ENCODE data around the gene CCDC83. TPM values are rescaled to one million over a fixed set of nuclear protein-coding genes. Genes with fewer than 3 reads are reported as not detected.
A peak's percentile ranks its signal among the peaks of the same experiment; 100 is the strongest.

Gene CCDC83
- total RNA-seq, 1 donor from 2014 or later, result not detected

DNA sequence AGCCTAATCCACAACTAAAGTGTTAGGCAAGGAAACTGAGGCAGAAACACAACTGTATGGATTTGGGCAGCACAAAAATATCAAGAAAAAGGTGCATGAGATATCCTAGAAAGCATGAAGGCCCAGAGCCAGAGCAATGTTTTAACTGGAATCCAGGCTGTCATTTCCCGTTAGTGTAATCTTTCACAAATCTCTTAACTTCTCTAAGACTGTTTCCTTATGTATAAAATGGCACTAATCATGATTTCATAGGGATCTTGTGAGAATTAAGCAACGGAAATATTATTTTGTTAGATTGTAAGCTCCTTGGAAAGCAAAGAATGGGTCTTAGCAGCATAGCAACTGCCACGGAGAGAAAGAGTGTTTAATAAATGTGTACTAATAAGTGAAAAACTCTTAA is 29.6 kb upstream of the CCDC83 start:
- Mint-ChIP-seq H3K4me3 (ENCODE audit: unreplicated experiment) (no peak overlapping the region), H3K36me3 (ENCODE audit: low read depth, unreplicated experiment) (no peaks in the 10 kb centered on the region), H3K4me1 (ENCODE audit: unreplicated experiment) (peaks cover 9% of the 10 kb centered on the region), H3K9me3 (ENCODE audit: unreplicated experiment) (no peaks in the 10 kb centered on the region), H3K27me3 (ENCODE audit: unreplicated experiment) (no peaks in the 10 kb centered on the region), H3K27ac (ENCODE audit: unreplicated experiment) (no peak overlapping the region)
- TF ChIP-seq, protein P1, sequence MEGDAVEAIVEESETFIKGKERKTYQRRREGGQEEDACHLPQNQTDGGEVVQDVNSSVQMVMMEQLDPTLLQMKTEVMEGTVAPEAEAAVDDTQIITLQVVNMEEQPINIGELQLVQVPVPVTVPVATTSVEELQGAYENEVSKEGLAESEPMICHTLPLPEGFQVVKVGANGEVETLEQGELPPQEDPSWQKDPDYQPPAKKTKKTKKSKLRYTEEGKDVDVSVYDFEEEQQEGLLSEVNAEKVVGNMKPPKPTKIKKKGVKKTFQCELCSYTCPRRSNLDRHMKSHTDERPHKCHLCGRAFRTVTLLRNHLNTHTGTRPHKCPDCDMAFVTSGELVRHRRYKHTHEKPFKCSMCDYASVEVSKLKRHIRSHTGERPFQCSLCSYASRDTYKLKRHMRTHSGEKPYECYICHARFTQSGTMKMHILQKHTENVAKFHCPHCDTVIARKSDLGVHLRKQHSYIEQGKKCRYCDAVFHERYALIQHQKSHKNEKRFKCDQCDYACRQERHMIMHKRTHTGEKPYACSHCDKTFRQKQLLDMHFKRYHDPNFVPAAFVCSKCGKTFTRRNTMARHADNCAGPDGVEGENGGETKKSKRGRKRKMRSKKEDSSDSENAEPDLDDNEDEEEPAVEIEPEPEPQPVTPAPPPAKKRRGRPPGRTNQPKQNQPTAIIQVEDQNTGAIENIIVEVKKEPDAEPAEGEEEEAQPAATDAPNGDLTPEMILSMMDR (IDR thresholded peaks at IDR 0.05; ENCODE audit: unreplicated experiment), result no peak
- no peak for DNase-seq (ENCODE audit: low spot score)

DNA sequence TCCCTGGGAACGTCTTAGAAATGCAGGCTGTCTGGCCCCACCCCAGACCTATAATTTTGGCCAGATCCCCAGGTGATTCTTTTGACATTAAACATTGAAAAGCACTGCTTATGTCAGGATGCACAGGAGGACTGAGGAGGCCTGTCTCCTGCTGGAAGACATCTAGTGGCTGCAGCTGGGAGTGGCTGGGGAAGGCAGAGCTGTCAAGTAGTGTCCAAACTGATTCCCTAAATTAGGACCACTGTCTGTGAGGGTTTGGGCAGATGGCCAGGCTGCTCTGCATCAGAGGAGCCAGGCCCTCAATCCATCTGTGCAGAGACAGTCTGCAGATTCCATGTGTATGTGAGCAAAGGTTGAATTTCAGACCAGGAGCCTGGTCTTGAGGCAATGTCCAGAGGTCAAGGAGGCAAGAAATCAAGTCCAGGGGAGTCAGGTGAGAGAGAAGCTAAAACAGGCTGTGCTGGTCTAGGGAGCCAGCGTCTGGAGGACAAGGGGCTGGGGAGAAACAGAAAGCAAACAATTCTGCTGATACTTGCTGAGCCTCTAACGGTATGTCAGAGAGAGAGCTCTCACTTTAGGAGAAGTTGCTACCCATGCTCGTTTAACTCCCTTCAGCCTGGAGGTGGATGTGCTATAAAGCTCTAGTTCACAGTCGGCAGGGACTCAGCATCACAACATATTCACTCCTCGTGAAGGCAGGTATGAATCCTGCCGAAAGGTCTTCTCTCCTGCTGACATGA is 28.9 kb upstream of the CCDC83 start:
- H3K27ac Mint-ChIP-seq (ENCODE audit: unreplicated experiment), result no peak overlapping the region
- no peak overlapping the region for H3K4me3 Mint-ChIP-seq (ENCODE audit: unreplicated experiment)

DNA sequence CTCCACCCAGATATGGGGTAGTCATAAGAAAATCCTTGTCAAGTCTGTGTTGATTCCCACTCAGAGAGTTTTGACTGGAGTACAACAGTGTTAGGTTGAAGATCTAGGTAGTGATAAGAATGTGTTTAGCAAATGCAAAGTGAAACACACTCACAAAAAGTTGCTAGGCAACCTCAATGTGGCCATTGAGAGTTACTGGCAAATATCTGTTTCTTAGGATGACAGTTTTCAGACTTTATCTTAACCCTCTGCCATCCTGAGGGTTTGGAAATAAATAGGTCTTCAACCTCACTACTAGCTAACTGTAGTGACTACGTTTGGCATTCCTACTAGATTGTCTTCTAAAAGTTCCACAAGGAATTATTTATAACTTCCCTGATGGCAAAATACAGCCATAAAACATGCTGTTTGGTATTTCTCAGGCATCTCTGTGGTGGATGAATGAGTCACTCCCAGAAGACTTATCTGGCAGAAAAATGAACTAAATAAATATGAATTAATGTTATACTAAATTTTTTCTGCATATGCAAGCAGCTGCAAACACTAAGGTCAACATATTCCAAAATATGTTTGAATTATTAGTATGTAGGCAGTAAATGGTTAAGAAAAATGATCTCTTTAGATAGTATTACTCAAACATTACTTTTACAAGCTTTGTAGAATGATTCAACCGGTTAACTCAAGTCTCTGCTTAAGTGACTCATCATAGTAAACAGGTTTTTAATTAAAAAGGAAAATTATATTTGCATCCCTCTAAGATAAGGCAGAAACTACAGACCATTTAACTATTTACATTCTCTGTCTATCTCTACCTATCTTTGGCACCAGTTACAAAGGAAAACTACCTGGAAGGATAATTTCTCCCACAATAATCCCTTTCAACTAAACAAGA is 27.2 kb upstream of the CCDC83 start:
- Mint-ChIP-seq H3K27me3 (ENCODE audit: unreplicated experiment) (no peaks in the 10 kb centered on the region), H3K9me3 (ENCODE audit: unreplicated experiment) (no peaks in the 10 kb centered on the region), H3K4me3 (ENCODE audit: unreplicated experiment) (no peak overlapping the region), H3K36me3 (ENCODE audit: low read depth, unreplicated experiment) (no peaks in the 10 kb centered on the region), H3K27ac (ENCODE audit: unreplicated experiment) (no peak overlapping the region), H3K4me1 (ENCODE audit: unreplicated experiment) (peaks cover 12% of the 10 kb centered on the region)
- no peak for DNase-seq (ENCODE audit: low spot score)
- TF ChIP-seq, protein P1 (IDR thresholded peaks at IDR 0.05; ENCODE audit: unreplicated experiment), result no peak

More for the DNA sequence above, 28.9 kb upstream of the CCDC83 start:
- H3K9me3 Mint-ChIP-seq (ENCODE audit: unreplicated experiment), result no peaks in the 10 kb centered on the region
- H3K27me3 Mint-ChIP-seq (ENCODE audit: unreplicated experiment), result no peaks in the 10 kb centered on the region
- peak; percentile 39 for DNase-seq (ENCODE audit: low spot score)
- TF ChIP-seq, protein P1 (IDR thresholded peaks at IDR 0.05; ENCODE audit: unreplicated experiment), result peak; percentile 35
- peaks cover 12% of the 10 kb centered on the region for H3K4me1 Mint-ChIP-seq (ENCODE audit: unreplicated experiment)
- H3K36me3 Mint-ChIP-seq (ENCODE audit: low read depth, unreplicated experiment), result no peaks in the 10 kb centered on the region

DNA sequence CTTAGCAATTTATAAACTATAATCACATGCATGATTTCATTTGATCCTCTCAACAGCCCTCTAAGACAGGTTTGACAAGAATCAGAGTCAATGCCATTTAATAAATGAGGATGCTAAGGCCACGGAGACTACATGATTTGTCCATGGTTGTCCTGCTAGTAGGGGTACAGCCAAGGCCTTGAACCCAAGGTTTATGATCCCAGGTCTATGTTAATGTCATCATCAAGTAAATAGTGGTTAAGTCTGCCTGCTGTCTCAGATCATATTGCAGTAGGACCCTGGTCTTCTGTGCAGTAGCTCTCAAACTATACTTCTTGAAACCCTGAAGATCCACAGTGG is 26.6 kb upstream of the CCDC83 start:
- H3K27me3 Mint-ChIP-seq (ENCODE audit: unreplicated experiment), result no peaks in the 10 kb centered on the region
- TF ChIP-seq, protein P1 (IDR thresholded peaks at IDR 0.05; ENCODE audit: unreplicated experiment), result no peak
- no peak overlapping the region for H3K27ac Mint-ChIP-seq (ENCODE audit: unreplicated experiment)
- H3K4me3 Mint-ChIP-seq (ENCODE audit: unreplicated experiment), result no peak overlapping the region
- DNase-seq (ENCODE audit: low spot score), result no peak
- H3K9me3 Mint-ChIP-seq (ENCODE audit: unreplicated experiment), result no peaks in the 10 kb centered on the region
- H3K4me1 Mint-ChIP-seq (ENCODE audit: unreplicated experiment), result peaks cover 12% of the 10 kb centered on the region
- no peaks in the 10 kb centered on the region for H3K36me3 Mint-ChIP-seq (ENCODE audit: low read depth, unreplicated experiment)

DNA sequence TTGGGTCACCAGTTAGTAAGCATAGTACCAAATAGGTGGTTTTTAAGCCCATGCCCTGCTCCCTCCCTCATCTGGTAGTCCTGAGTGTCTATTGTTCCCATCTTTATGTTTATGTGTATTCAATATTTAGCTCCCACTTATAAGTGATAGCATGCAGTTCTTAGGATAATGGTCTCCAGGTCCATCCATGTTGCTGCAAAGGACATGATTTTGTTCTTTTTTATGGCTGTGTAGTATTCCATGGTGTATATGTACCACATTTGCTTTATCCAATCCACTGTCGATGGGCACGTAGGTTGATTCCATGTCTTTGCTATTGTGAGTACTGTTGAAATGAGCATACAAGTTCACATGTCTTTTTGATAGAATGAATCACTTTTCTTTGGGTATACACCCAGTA is 26.0 kb upstream of the CCDC83 start:
- Mint-ChIP-seq H3K27me3 (ENCODE audit: unreplicated experiment) (no peaks in the 10 kb centered on the region), H3K27ac (ENCODE audit: unreplicated experiment) (no peak overlapping the region), H3K36me3 (ENCODE audit: low read depth, unreplicated experiment) (no peaks in the 10 kb centered on the region), H3K9me3 (ENCODE audit: unreplicated experiment) (no peaks in the 10 kb centered on the region), H3K4me3 (ENCODE audit: unreplicated experiment) (no peak overlapping the region), H3K4me1 (ENCODE audit: unreplicated experiment) (peaks cover 6% of the 10 kb centered on the region)
- DNase-seq (ENCODE audit: low spot score), result no peak
- TF ChIP-seq, protein P1 (IDR thresholded peaks at IDR 0.05; ENCODE audit: unreplicated experiment), result no peak

Data from endothelial cell (in vitro differentiated cells).